IMR-90 (cell line): ENCODE results near the gene PCYT1A. TPM values are rescaled to one million over a fixed set of nuclear protein-coding genes. Genes with fewer than 3 reads are reported as not detected.
"Not testable (repeated sequence)": the region's sequence is repeated elsewhere in the genome, so short reads cannot be mapped to it uniquely, and the experiment has no call there.

Source experiments
- ATAC-seq: fragments of 200-7000 bp; cut with Tn5 transposase; 2 replicates; pipeline ENCODE4 v1.9.1; 2020; ENCODE audit warnings: low read depth, mild to moderate bottlenecking, moderate library complexity
- BruUV-seq: library from RNA; stranded (reverse); fragments of 400-500 nt; replicated peaks from 2 replicates; lab custom pipeline; 2021; lab: Mats Ljungman, UMichigan
- CTCF ChIA-PET: fragments of 300-600 bp; formaldehyde crosslinking; extraction: SDS; loops from one replicate; lab custom pipeline; 2021; ENCODE audit warnings: antibody characterized with exemption; lab: Yijun Ruan, JAX
- POLR2A ChIA-PET: fragments of 300-600 bp; sonication (Branson Sonifier 250); formaldehyde crosslinking; loops from one replicate; lab custom pipeline; 2022; ENCODE audit warnings: antibody characterized with exemption; ENCODE audit not compliant: unreplicated experiment; lab: Charles Lee
- DNase-seq: peaks from one replicate; pipeline ENCODE4 v3.0.0; 2013
- H2AFZ ChIP-seq: replicated peaks from 2 replicates; pipeline ENCODE3; 2013; ENCODE audit warnings: low read length, mild to moderate bottlenecking; ENCODE audit not compliant: poor library complexity
- H2AK5ac ChIP-seq: 2 replicates; pipeline ENCODE4 v1.6.1; 2013; ENCODE audit warnings: low read depth, low read length, inconsistent platforms
- H2AK9ac ChIP-seq: replicated peaks from 2 replicates; pipeline ENCODE3; 2013; ENCODE audit warnings: mild to moderate bottlenecking, low read depth, low read length, moderate library complexity; ENCODE audit not compliant: poor library complexity
- H2BK120ac ChIP-seq: 2 replicates; pipeline ENCODE4 v1.6.1; 2013; ENCODE audit warnings: low read depth, low read length, inconsistent platforms
- H2BK15ac ChIP-seq: 3 replicates; pipeline ENCODE4 v1.6.1; 2013; ENCODE audit warnings: low read depth, low read length, inconsistent platforms
- H2BK20ac ChIP-seq: 2 replicates; pipeline ENCODE4 v1.6.1; 2013; ENCODE audit warnings: low read depth, mild to moderate bottlenecking, inconsistent platforms, low read length, moderate library complexity
- H2BK5ac ChIP-seq: 2 replicates; pipeline ENCODE4 v1.6.1; 2013; ENCODE audit warnings: mild to moderate bottlenecking, low read depth, low read length, inconsistent platforms; ENCODE audit not compliant: poor library complexity, severe bottlenecking
- H3K14ac ChIP-seq: replicated peaks from 2 replicates; pipeline ENCODE4 v1.6.1; 2013; ENCODE audit warnings: low read depth, low read length, inconsistent platforms
- H3K18ac ChIP-seq: 2 replicates; pipeline ENCODE4 v1.6.1; 2013; ENCODE audit warnings: low read depth, low read length, control low read depth
- H3K23ac ChIP-seq: 2 replicates; pipeline ENCODE4 v1.6.1; 2013; ENCODE audit warnings: low read depth, low read length, inconsistent platforms
- H3K27ac ChIP-seq: 2 replicates; pipeline ENCODE4 v1.5.1; 2013; ENCODE audit warnings: mild to moderate bottlenecking, control low read depth, low read length; ENCODE audit not compliant: insufficient read depth
- H3K27me3 ChIP-seq: 2 replicates; pipeline ENCODE4 v1.6.1; 2013; ENCODE audit warnings: low read length; ENCODE audit not compliant: control insufficient read depth, insufficient read depth
- H3K36me3 ChIP-seq: 2 replicates; pipeline ENCODE4 v1.6.1; 2013; ENCODE audit warnings: low read length, mixed read lengths; ENCODE audit not compliant: control insufficient read depth, insufficient read depth
- H3K4ac ChIP-seq: 2 replicates; pipeline ENCODE4 v1.6.1; 2013; ENCODE audit warnings: low read depth, low read length, inconsistent platforms
- H3K4me1 ChIP-seq: 2 replicates; pipeline ENCODE4 v1.6.1; 2013; ENCODE audit warnings: low read length, mixed read lengths; ENCODE audit not compliant: control insufficient read depth, insufficient read depth
- H3K4me2 ChIP-seq: 2 replicates; pipeline ENCODE4 v1.6.1; 2013; ENCODE audit warnings: low read depth, mild to moderate bottlenecking, control low read depth, low read length, moderate library complexity
- H3K4me3 ChIP-seq: 2 replicates; pipeline ENCODE4 v1.5.1; 2013; ENCODE audit warnings: low read depth, mild to moderate bottlenecking, control low read depth, low read length, moderate library complexity; ENCODE audit not compliant: insufficient read depth
- H3K56ac ChIP-seq: 2 replicates; pipeline ENCODE4 v1.6.1; 2013; ENCODE audit warnings: low read length, inconsistent platforms; ENCODE audit not compliant: insufficient read depth; ENCODE audit errors: extremely low read depth
- H3K79me1 ChIP-seq, 2 experiments: 2 replicates each; pipeline ENCODE4 v1.6.1; 2013; ENCODE audit warnings: low read length in 2 of 2, inconsistent platforms in 1 of 2, low read depth in 1 of 2
- H3K9ac ChIP-seq: 2 replicates; pipeline ENCODE4 v1.6.1; 2013; ENCODE audit warnings: low read depth, low read length, control low read depth
- H3K9me1 ChIP-seq: 2 replicates; pipeline ENCODE4 v1.6.1; 2013; ENCODE audit warnings: low read length, inconsistent platforms; ENCODE audit not compliant: insufficient read depth
- H3K9me3 ChIP-seq: 2 replicates; pipeline ENCODE4 v1.6.1; 2013; ENCODE audit warnings: low read length; ENCODE audit not compliant: control insufficient read depth, insufficient read depth
- H4K20me1 ChIP-seq: 2 replicates; pipeline ENCODE4 v1.6.1; 2013; ENCODE audit warnings: low read length, inconsistent platforms; ENCODE audit not compliant: insufficient read depth
- H4K5ac ChIP-seq: 2 replicates; pipeline ENCODE4 v1.6.1; 2013; ENCODE audit warnings: mild to moderate bottlenecking, low read depth, low read length, control low read depth
- H4K8ac ChIP-seq, 2 experiments: 2 replicates each; pipeline ENCODE4 v1.6.1; 2013; ENCODE audit warnings: low read depth in 2 of 2, low read length in 2 of 2, control low read depth in 1 of 2, inconsistent platforms in 1 of 2
- H4K91ac ChIP-seq: 2 replicates; pipeline ENCODE4 v1.6.1; 2013; ENCODE audit warnings: low read depth, low read length, inconsistent platforms; ENCODE audit not compliant: insufficient read depth
- WGBS, 2 experiments: methylation state at CpG; one replicate each; pipeline versions ENCODE4 v1.1.5 to v1.1.7; 2013; ENCODE audit warnings: missing lambda C conversion rate in 2 of 2; ENCODE audit not compliant: insufficient read length in 1 of 2; ENCODE audit errors: extremely low coverage in 2 of 2; 5-methylcytosine and 5-hydroxymethylcytosine counted together
- dilution Hi-C: fragments of 300-500 bp; cut with HindIII; formaldehyde crosslinking; loops from one replicate; pipeline ENCODE4 v1.14.3; 2018; ENCODE audit warnings: low sequenced_read_pairs; ENCODE audit not compliant: unreplicated experiment
- in situ Hi-C: fragments of 300-500 bp; cut with MboI; formaldehyde crosslinking; loops from 3 replicates; pipeline ENCODE4 v1.14.3; 2019; ENCODE audit warnings: low sequenced_read_pairs, inconsistent platforms, mixed read lengths
- intact Hi-C: fragments of 100-400 bp; cut with micrococcal nuclease; formaldehyde crosslinking; loops from 2 replicates; pipeline ENCODE4 v1.10.0; 2022
- polyA plus RNA-seq, 3 experiments: library from polyadenylated mRNA; depleted of rRNA; stranded (reverse); fragments of >200 nt; gene quantifications; 2 replicates each; pipeline ENCODE4 v1.2.3, GENCODE V29; 2012; ENCODE audit warnings: low replicate concordance in 1 of 3
- total RNA-seq: library from RNA; depleted of rRNA; stranded (reverse); fragments of >200 nt; gene quantifications from 2 replicates; pipeline ENCODE4 v1.2.3, GENCODE V29; 2012

The PCYT1A gene
- total and polyA plus RNA-seq, 2 of the 4 experiments (the other 2 are of a cell fraction) = 62.8 to 127 TPM

DNA sequence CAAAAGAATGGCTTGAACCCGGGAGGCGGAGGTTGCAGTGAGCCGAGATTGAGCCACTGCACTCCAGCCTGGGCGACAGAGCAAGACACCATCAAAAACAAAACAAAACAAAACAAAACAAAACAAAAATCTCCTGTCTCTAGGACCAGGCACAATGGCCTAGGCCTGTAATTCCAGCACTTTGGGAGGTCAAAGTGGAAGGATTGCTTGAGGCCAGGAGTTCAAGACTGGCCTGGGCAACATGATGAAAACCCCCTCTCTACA, 103.4 kb downstream of the PCYT1A start:
- H2AK5ac ChIP-seq, intact Hi-C loops, H3K14ac ChIP-seq, H3K9me1 ChIP-seq, H3K9me3 ChIP-seq, H4K8ac ChIP-seq, H2BK120ac ChIP-seq, POLR2A ChIA-PET, H4K20me1 ChIP-seq, H3K79me1 ChIP-seq, H2BK15ac ChIP-seq, H2AK9ac ChIP-seq, H3K9ac ChIP-seq, CTCF ChIA-PET, in situ Hi-C loops, H4K5ac ChIP-seq, H3K27me3 ChIP-seq, H3K23ac ChIP-seq, H3K4me2 ChIP-seq, H3K4ac ChIP-seq, ATAC-seq, H3K4me1 ChIP-seq, H2BK5ac ChIP-seq, H2AFZ ChIP-seq, DNase-seq, H3K36me3 ChIP-seq, H3K4me3 ChIP-seq, H4K91ac ChIP-seq, H3K18ac ChIP-seq, H3K56ac ChIP-seq, H2BK20ac ChIP-seq, H3K27ac ChIP-seq, BruUV-seq: not testable (repeated sequence)
- WGBS, 2 experiments = no CpG with 5 or more reads among the region's 4 CpGs
- dilution Hi-C loops = loop anchor here (25.0 kb wide), 1 partner anchor 122 kb away; no protein-coding TSS in a partner anchor
